Activated naive CD8-positive, alpha-beta T cell treated with anti-CD3 and anti-CD28 coated beads for 36 hours (primary cell): ENCODE results near the gene FNDC5. TPM values are rescaled to one million over a fixed set of nuclear protein-coding genes. Genes with fewer than 3 reads are reported as not detected.

Source experiments
- DNase-seq: peaks from one replicate; pipeline ENCODE4 v3.0.0; 2021
- H3K27ac Mint-ChIP-seq: one replicate; pipeline ENCODE4 v1.8.0; 2022; ENCODE audit warnings: mild to moderate bottlenecking, moderate library complexity, mixed read lengths
- H3K27me3 Mint-ChIP-seq: one replicate; pipeline ENCODE4 v1.8.0; 2022; ENCODE audit warnings: mild to moderate bottlenecking, mixed read lengths
- H3K36me3 Mint-ChIP-seq: one replicate; pipeline ENCODE4 v1.8.0; 2021; ENCODE audit warnings: mild to moderate bottlenecking, mixed read lengths
- H3K4me1 Mint-ChIP-seq: one replicate; pipeline ENCODE4 v1.8.0; 2021; ENCODE audit warnings: mixed read lengths
- H3K4me3 Mint-ChIP-seq: one replicate; pipeline ENCODE4 v1.8.0; 2022; ENCODE audit warnings: mild to moderate bottlenecking, moderate library complexity, mixed read lengths
- H3K9me3 Mint-ChIP-seq: one replicate; pipeline ENCODE4 v1.8.0; 2022; ENCODE audit warnings: mixed read lengths
- total RNA-seq, 2 experiments: library from RNA; stranded (reverse); gene quantifications; one replicate each; pipeline ENCODE4 v1.2.3, GENCODE V29; 2021

The FNDC5 gene
- total RNA-seq, 2 experiments from 2014 or later, result not detected

GRCh38 chr1:32891630-32892029, 20.9 kb upstream of the FNDC5 start:
- DNase-seq, result no peak
- peaks cover 3% of the 10 kb centered on the region for H3K4me1 Mint-ChIP-seq
- no peak overlapping the region for H3K27ac Mint-ChIP-seq
- H3K4me3 Mint-ChIP-seq, result no peak overlapping the region
- peaks cover 67% of the 10 kb centered on the region for H3K27me3 Mint-ChIP-seq
- H3K36me3 Mint-ChIP-seq, result no peaks in the 10 kb centered on the region
- H3K9me3 Mint-ChIP-seq, result no peaks in the 10 kb centered on the region

- peaks cover 3% of the 10 kb centered on the region for H3K4me1 Mint-ChIP-seq
- no peak overlapping the region for H3K4me3 Mint-ChIP-seq
- H3K27ac Mint-ChIP-seq, result no peak overlapping the region
- no peaks in the 10 kb centered on the region for H3K36me3 Mint-ChIP-seq
- H3K9me3 Mint-ChIP-seq, result no peaks in the 10 kb centered on the region
- peaks cover 70% of the 10 kb centered on the region for H3K27me3 Mint-ChIP-seq
- DNase-seq, result no peak
Measured at GRCh38 chr1:32891241-32891570, 20.5 kb upstream of the FNDC5 start.

GRCh38 chr1:32890516-32891240, 20.0 kb upstream of the FNDC5 start:
- Mint-ChIP-seq H3K27me3 (peaks cover 73% of the 10 kb centered on the region), H3K36me3 (no peaks in the 10 kb centered on the region), H3K4me3 (no peak overlapping the region), H3K27ac (no peak overlapping the region), H3K9me3 (no peaks in the 10 kb centered on the region), H3K4me1 (peaks cover 3% of the 10 kb centered on the region)
- no peak for DNase-seq

- H3K4me3 Mint-ChIP-seq, result no peak overlapping the region
- H3K4me1 Mint-ChIP-seq, result peaks cover 3% of the 10 kb centered on the region
- H3K27ac Mint-ChIP-seq, result no peak overlapping the region
- DNase-seq, result no peak
- no peaks in the 10 kb centered on the region for H3K9me3 Mint-ChIP-seq
- no peaks in the 10 kb centered on the region for H3K36me3 Mint-ChIP-seq
- peaks cover 78% of the 10 kb centered on the region for H3K27me3 Mint-ChIP-seq
Measured at GRCh38 chr1:32889731-32890278, 19.1 kb upstream of the FNDC5 start.

- DNase-seq, result no peak
- H3K36me3 Mint-ChIP-seq, result no peaks in the 10 kb centered on the region
- no peak overlapping the region for H3K27ac Mint-ChIP-seq
- H3K4me3 Mint-ChIP-seq, result no peak overlapping the region
- peaks cover 83% of the 10 kb centered on the region for H3K27me3 Mint-ChIP-seq
- H3K9me3 Mint-ChIP-seq, result no peaks in the 10 kb centered on the region
- H3K4me1 Mint-ChIP-seq, result peaks cover 3% of the 10 kb centered on the region
Measured at GRCh38 chr1:32888677-32889420, 18.1 kb upstream of the FNDC5 start.

DNA sequence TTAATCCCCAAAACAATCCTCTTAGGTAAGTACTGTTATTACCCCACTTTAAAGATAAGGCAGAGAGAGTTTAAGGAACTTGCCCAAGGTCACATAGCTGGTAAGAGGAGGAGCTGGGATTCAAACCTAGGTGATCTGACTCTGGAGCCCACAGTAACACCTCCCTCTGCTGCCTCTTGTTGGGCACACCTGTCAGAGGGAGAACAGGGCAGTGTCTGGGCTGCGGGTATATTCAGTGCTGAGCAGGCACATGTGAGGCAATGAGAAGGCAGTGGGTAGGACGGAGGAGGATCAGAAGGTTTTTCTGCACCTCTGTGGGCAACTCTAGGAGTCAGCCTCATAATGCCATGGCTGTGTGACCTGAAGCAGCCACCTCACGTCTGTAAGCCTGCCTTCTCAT, 17.4 kb upstream of the FNDC5 start:
- peaks cover 83% of the 10 kb centered on the region for H3K27me3 Mint-ChIP-seq
- H3K4me3 Mint-ChIP-seq, result no peak overlapping the region
- no peak for DNase-seq
- H3K4me1 Mint-ChIP-seq, result no peaks in the 10 kb centered on the region
- no peaks in the 10 kb centered on the region for H3K9me3 Mint-ChIP-seq
- no peaks in the 10 kb centered on the region for H3K36me3 Mint-ChIP-seq
- H3K27ac Mint-ChIP-seq, result no peak overlapping the region

DNA sequence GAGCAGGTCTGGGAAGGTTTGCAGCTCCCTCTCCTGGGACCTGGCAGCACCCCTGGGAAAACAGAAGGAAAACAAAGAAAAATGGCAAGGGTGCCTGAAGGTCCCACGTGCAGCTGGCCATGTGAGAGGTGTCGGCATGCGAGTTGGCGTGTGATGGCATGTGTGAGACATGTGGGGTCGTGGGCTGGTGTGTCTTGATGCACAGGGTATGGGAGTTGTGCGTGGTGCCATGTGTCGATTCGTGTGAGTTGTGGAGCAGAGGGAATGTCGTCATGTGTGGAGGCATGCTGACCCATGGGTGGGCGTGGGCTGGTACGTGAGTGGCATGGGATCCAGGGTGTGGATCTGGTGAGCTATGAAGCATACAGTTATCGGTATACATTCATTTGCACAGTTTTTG, 16.9 kb upstream of the FNDC5 start:
- DNase-seq, result no peak
- no peak overlapping the region for H3K27ac Mint-ChIP-seq
- H3K27me3 Mint-ChIP-seq, result peaks cover 82% of the 10 kb centered on the region
- H3K4me3 Mint-ChIP-seq, result no peak overlapping the region
- no peaks in the 10 kb centered on the region for H3K36me3 Mint-ChIP-seq
- H3K9me3 Mint-ChIP-seq, result no peaks in the 10 kb centered on the region
- no peaks in the 10 kb centered on the region for H3K4me1 Mint-ChIP-seq

GRCh38 chr1:32886828-32887414, 16.2 kb upstream of the FNDC5 start:
- Mint-ChIP-seq H3K9me3 (no peaks in the 10 kb centered on the region), H3K4me1 (no peaks in the 10 kb centered on the region), H3K27me3 (peaks cover 75% of the 10 kb centered on the region), H3K4me3 (no peak overlapping the region), H3K27ac (no peak overlapping the region), H3K36me3 (no peaks in the 10 kb centered on the region)
- DNase-seq, result no peak

GRCh38 chr1:32886004-32886827, 15.5 kb upstream of the FNDC5 start, which contains the start of gene HPCA:
HPCA (plus strand) TSS chr1:32886491; CDS start chr1:32888899, 2,408 bp downstream.
- Mint-ChIP-seq H3K4me3 (no peak within 1 kb of the TSS), H3K27ac (no peak within 1 kb of the TSS), H3K36me3 (no peaks in the 10 kb centered on the region), H3K27me3 (peaks cover 70% of the 10 kb centered on the region), H3K4me1 (no peaks in the 10 kb centered on the region), H3K9me3 (no peaks in the 10 kb centered on the region)
- DNase-seq, result peak; percentile 67

DNA sequence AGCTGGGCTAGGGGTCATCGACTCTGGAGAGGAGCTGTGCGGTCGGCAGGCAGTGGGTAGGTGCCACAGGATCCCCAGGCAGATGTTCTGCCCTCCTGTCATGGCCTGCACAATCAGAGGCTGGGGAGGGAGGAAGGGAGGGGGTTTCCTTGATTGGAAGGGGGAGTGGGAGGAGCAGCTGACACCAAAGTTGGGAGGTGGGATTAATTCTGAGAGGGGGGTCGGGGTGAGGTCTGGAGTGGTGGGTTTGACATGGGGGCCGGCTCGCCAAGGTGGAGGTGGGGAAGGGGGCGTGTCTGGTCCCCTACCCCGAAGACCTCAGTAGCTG, 14.9 kb upstream of the FNDC5 start:
- DNase-seq, result no peak
- no peaks in the 10 kb centered on the region for H3K4me1 Mint-ChIP-seq
- H3K9me3 Mint-ChIP-seq, result no peaks in the 10 kb centered on the region
- no peak overlapping the region for H3K4me3 Mint-ChIP-seq
- H3K36me3 Mint-ChIP-seq, result no peaks in the 10 kb centered on the region
- peaks cover 69% of the 10 kb centered on the region for H3K27me3 Mint-ChIP-seq
- H3K27ac Mint-ChIP-seq, result no peak overlapping the region

DNA sequence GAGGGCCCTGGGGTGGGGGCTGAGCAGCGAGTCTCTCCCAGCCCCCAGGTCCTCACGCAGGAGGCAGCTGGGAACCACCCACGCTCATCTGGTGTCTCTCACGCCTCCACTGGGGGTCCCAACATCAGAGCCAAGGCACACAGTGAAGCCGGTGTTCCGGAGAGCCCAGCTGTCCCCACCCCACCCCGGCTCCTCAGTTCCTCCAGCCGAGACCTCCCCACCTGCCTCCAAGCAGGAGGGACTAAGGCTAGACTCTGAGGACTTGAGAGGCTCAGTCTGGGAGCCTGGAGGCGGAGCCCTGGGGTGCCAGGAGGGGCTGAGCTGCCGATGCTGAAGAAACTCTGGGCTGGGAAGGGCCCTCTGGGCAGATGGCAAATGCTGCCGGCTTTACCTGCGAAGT, 14.0 kb upstream of the FNDC5 start:
- DNase-seq, result no peak
- Mint-ChIP-seq H3K27me3 (peaks cover 65% of the 10 kb centered on the region), H3K9me3 (no peaks in the 10 kb centered on the region), H3K27ac (no peak overlapping the region), H3K4me3 (no peak overlapping the region), H3K36me3 (no peaks in the 10 kb centered on the region), H3K4me1 (no peaks in the 10 kb centered on the region)

DNA sequence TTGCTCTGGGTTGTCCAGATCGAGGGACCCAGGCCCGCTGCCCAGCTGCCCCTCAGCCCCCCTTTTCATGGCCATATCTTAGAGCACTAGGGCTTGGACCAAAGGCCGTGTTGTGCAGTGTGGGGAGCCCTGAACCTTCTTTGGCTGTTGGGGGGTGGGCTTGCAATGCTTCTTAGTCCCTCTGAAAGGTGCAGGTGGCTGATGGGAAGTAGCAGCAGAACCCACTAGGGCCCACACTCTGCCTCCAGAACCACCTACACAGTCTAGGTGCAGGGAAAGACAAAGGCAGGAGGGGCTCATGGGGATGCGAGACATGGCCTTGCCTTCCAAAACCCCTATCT, 13.3 kb upstream of the FNDC5 start:
- Mint-ChIP-seq H3K4me1 (no peaks in the 10 kb centered on the region), H3K9me3 (no peaks in the 10 kb centered on the region), H3K27me3 (peaks cover 59% of the 10 kb centered on the region), H3K36me3 (no peaks in the 10 kb centered on the region), H3K27ac (no peak overlapping the region), H3K4me3 (no peak overlapping the region)
- no peak for DNase-seq

GRCh38 chr1:32883338-32884031, 12.8 kb upstream of the FNDC5 start:
- Mint-ChIP-seq H3K9me3 (no peaks in the 10 kb centered on the region), H3K4me1 (no peaks in the 10 kb centered on the region), H3K36me3 (no peaks in the 10 kb centered on the region), H3K4me3 (no peak overlapping the region), H3K27ac (no peak overlapping the region), H3K27me3 (peaks cover 55% of the 10 kb centered on the region)
- no peak for DNase-seq
